Islet precursor cell (in vitro differentiated cells): Measurements from ENCODE around the gene ENGASE.
A peak's percentile ranks its signal among the peaks of the same experiment; 100 is the strongest.

Experiments used
- DNase-seq: peaks from one replicate; pipeline ENCODE4 v3.0.0-alpha.2; 2018

ENGASE gene

DNA sequence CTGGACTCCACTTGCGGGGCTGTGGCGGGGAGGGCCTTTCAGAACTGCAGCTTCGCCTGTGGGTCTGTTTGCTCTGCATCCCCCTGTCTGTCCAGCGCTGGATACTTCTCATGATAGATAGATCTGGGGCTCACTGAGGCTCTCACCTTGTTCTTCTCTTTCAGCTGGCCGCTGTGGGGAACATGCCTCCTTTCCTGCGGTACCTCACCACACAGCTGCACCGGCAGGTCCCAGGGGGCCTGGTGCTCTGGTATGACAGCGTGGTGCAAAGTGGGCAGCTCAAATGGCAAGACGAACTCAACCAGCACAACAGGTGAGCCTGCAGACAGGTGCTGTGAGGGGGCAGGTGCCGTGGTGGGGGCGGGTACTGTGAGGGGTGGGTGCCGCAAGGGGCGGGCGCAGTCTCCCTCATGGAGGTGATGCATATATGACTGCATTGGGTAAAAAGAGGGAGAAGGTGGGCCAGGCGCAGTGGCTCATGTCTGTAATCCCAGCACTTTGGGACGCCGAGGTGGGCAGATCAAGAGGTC, 6.2 kb downstream of the ENGASE start:
- no peak for DNase-seq

DNA sequence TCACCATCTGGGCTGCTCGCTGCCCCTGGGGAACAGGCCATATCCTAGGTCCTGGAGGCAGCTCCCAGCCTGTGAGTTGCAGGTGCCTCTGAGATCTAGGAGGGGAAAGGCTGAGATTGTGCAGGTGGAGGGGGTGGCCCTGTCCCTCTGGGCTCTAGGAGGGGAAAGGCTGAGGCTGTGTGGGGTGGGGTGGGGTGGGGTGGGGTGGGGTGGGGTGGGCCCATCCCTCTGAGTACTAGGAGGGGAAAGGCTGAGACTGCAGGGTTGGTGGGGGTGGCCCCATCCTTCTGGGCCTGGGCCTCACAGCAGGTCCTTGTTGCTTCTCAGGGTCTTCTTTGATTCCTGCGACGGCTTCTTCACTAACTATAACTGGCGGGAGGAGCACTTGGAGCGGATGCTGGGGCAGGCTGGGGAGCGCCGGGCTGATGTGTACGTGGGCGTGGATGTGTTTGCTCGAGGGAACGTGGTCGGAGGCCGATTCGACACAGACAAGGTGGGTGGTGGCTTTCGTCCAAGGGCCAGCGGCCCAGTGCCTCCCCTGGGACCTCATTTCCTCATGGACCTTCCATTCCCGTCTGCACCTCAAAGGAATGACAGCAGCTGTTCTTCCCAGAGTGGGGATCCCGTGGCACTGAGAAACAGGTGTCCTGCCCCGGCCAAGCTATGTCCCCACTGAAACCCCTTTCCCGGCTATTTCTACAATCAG, 7.1 kb downstream of the ENGASE start:
- DNase-seq: no peak

- DNase-seq: peak; percentile 80
These were observed 7.9 kb downstream of the ENGASE start for GRCh38 chr17:79082311-79083190.

DNA sequence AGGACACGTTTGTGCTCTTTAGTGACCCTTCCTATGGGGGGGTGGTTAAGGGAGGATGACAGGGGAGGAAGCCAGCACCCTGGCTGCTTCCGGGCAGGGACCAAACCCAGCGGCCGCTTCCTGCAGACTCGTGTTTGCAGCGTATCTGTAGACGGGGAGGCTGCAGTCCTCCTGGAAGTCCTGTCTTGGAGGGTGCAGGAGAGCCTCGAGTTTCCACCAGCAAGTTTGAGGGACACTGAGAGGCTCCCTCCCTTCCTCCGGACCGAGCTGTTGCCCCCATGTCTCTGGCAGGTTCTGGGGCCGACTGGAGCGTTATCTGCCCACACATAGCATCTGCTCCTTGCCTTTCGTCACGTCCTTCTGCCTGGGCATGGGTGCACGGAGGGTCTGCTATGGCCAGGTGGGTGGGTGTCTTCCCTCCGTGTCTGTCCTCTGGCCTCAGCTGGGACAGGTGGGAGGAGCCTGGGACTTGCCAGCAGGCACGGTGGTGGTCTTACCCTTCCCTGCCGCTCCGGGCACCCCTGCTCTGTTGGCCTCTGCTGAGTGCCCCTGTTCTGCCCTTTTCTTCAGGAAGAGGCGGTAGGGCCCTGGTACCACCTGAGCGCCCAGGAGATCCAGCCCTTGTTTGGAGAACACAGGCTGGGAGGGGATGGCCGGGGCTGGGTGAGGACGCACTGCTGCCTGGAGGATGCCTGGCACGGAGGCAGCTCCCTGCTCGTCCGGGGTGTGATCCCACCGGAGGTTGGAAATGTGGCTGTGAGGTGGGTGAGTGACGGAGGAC, 8.8 kb downstream of the ENGASE start:
- no peak for DNase-seq

DNA sequence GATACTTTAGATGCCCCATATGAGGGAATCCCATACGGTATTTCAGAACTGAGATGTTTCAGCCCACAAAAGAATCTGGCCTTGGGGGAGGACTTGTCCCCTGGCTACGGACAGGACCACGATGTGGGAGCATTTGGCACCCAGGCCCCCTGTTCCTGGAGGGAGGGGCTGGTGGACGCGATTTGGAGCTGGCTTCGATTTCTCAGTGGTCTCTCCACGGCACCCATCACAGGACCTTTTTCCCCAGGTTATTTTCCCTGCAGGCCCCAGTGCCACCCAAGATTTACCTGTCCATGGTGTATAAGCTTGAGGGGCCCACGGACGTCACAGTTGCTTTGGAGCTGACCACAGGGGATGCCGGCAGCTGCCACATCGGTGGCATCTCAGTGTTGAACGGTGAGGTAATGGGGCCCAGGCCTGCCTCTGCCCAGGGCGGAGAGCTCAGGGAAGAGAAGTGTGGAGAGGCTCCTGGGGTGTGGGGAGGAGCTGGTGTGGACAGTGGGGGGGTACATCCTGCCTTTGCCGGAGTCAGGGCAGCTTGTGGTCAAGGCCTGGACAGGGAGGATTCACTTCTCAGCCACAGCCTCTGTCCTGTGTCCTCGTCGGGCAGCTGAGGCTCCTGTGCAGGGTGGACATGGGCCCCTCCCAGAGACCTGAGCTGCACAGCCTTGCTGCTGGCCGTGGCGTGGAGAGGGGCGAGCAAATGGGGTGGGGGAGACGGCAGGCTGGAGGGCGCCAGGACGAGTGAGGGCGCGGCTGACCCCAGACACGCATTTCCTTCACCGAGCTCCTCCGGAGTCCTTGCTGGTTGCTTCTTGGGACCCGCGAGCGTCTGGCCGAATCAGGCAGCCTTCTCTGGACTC, 9.9 kb downstream of the ENGASE start:
- DNase-seq: no peak

DNA sequence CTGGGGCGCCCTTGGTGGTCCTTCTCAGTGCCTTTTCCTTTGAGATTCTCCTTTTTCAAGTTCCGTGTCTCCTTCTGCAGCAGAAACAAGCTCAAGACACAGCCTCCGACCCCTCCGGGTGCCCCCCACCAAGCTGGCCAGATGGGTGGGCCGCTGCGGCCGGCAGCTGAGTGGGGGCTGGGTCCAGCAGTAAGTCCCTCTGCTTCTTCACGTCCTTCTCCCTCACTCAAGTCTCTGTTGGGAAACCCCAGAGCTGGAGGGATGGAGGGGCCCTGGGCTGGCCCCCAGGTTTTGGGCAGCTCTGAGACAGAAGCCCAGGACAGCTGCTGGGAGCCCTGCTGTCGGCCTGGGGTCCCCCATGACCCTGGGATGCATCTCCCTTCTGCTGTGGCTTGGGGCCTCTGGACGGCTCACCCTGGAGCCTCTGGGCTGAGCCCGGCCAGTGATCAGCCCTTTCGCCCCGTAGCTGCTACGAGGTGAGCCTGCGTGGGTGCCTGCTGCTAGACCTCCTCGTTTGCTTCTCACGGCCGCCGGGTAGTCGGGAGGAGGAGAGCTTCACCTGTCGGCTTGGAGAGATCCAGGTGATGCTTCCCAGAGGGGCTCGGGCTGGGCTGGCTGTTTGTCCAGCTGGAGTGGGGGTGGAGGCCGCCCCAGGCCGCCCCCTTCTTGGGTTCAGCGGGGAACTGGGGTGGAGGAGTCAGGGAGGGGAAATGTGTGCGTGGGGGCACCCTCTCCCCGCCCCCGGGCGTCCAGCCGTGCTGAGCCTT, 10.7 kb downstream of the ENGASE start:
- DNase-seq: no peak

GRCh38 chr17:79085921-79086551, 11.4 kb downstream of the ENGASE start:
- DNase-seq: no peak

GRCh38 chr17:79086609-79087427, 12.2 kb downstream of the ENGASE start:
- no peak for DNase-seq

GRCh38 chr17:79087428-79088143, 13.0 kb downstream of the ENGASE start:
- peak; percentile 91 for DNase-seq

- no peak for DNase-seq
These were observed 13.8 kb downstream of the ENGASE start for GRCh38 chr17:79088247-79088996.

DNA sequence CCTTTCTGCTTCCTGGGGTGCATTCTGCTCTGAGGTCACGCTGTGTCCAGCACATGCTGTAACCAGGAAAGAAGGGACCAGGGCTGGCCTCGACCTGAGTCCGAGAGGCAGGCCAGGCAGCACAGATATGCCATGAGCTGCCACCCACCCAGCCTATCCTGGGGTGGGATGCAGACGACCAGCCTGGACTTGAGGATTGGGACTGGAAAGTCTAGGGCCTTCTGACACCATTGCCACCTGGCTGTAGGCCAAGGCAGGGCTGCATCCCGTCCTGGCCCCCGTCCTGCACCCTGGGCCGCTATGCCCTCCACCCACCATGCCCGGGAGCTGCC, 14.3 kb downstream of the ENGASE start:
- DNase-seq: no peak

DNA sequence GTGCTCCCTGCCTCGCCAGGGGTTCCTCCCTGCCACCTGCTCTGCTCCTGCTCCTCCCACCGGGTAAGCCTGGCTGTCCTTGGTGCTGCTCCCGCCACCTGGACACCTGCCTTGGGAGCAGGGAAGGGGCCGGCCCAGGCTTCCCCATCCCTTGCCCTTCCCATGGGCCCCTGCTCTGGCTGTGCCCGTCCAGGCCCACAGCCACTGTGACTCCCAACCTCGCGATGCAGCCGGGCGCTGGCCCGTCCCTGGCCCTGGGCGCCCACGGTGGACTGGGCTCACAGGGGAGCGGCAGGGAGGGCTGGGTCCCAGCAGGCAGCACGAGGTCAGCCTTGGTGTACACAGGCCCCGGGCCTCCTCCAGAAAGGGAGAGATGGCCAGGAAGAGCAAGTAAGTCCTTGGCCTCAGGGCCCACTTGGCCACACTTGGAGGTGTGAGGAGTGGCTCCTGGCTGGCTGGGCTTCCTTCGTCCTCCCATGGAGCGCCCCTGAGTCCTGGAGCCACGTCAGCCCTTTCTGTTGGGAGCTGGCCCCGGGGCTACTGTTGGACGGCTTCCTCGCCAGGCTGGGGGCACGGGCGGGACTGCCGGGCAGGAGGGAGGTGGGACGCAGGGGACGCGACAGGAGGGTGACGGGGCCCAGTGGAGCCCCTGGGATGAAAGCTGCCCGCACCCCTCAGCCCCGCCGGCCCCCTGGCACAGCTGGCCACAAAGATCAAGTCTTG, 15.3 kb downstream of the ENGASE start:
- no peak for DNase-seq

- DNase-seq: no peak
These were observed 16.0 kb downstream of the ENGASE start for GRCh38 chr17:79090443-79091225.

GRCh38 chr17:79091226-79091670, 16.6 kb downstream of the ENGASE start:
- DNase-seq: no peak

DNA sequence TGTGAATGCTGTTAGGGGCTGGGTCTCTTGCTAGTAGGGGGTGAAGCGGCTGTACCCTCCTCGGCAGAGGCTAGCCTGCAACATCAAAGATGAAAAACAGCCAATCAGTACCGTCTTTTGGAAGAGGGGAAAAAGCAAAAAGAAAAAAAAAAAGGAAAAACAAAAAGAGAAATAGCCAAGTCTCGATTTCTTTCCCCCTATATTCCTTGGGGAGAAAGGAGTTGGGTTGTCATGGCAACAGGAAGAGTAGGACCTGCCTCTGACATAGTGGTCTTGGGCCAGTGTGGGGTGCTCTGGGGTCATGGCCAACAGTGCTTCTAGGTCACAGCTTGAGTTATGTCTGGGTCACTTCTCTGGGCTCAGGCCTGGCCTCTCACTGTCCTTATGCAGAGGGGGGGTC, 17.9 kb downstream of the ENGASE start:
- no peak for DNase-seq

DNA sequence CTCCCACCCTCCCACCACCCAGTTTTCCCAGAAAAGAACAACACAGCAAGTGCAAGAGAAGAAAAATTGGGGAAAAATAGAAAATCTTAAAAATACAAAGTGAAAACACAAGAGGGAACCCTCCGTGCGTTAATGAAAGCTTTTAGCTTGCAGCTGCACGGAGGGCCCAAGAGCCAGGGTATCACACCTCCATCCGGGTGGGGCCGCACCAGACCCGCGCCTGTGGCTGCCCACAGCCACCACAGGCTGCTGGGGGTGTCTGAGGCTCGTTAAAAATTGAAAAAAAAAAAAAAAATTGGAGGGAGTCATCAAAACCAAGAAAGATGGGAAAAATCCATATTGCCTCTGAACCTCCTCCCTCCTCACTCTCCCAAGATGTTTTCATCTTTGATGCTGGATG, 18.6 kb downstream of the ENGASE start:
- DNase-seq: no peak

DNA sequence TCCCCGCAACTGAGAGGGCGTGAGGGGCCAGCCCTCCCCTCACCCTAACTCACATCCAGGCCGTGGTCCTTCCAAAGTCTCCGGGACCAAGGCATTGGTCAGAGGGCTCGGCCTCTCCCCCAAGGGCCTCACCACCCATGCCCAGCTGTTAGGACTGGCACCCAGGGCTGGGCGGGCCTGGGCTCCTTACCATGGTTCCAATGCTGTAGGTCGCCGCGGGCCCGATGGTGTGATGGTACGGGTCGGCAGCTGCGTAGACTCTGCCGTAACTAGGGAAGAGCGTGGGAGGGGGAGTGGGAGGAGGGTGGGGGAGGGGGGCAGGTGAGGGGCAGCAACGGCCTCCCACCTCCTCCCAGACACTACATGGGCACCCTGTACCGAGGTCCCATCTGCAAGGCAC, 19.6 kb downstream of the ENGASE start:
- no peak for DNase-seq
